NB4 (cell line): Measurements from ENCODE around the gene NECAB3.

Experiments
- DNase-seq: peaks from one replicate; pipeline ENCODE4 v3.0.0; 2010; ENCODE audit warnings: low read depth
- H3K4me3 ChIP-seq: one replicate; pipeline ENCODE4 v1.5.1; 2011; ENCODE audit warnings: mild to moderate bottlenecking, low read depth, low read length, moderate library complexity
- MAX ChIP-seq: IDR thresholded peaks from 2 replicates; pipeline ENCODE4 v1.6.1; 2011; ENCODE audit warnings: low read depth, low read length
- MYC ChIP-seq: IDR thresholded peaks from 2 replicates; pipeline ENCODE4 v1.6.1; 2011; ENCODE audit warnings: low read depth, low read length
- POLR2A ChIP-seq: IDR thresholded peaks from 2 replicates; pipeline ENCODE4 v1.6.1; 2011; ENCODE audit warnings: mild to moderate bottlenecking; ENCODE audit not compliant: insufficient read length; ENCODE audit errors: extremely low read depth
- TF ChIP-seq, protein P1 (sequence below): IDR thresholded peaks from one replicate; pipeline ENCODE4 v1.5.1; 2012; ENCODE audit warnings: low read depth, low read length

The NECAB3 gene, protein sequence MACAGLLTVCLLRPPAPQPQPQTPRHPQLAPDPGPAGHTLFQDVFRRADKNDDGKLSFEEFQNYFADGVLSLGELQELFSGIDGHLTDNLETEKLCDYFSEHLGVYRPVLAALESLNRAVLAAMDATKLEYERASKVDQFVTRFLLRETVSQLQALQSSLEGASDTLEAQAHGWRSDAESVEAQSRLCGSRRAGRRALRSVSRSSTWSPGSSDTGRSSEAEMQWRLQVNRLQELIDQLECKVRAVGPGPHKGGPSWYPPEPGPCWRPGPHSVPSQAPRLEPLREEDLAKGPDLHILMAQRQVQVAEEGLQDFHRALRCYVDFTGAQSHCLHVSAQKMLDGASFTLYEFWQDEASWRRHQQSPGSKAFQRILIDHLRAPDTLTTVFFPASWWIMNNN

DNA sequence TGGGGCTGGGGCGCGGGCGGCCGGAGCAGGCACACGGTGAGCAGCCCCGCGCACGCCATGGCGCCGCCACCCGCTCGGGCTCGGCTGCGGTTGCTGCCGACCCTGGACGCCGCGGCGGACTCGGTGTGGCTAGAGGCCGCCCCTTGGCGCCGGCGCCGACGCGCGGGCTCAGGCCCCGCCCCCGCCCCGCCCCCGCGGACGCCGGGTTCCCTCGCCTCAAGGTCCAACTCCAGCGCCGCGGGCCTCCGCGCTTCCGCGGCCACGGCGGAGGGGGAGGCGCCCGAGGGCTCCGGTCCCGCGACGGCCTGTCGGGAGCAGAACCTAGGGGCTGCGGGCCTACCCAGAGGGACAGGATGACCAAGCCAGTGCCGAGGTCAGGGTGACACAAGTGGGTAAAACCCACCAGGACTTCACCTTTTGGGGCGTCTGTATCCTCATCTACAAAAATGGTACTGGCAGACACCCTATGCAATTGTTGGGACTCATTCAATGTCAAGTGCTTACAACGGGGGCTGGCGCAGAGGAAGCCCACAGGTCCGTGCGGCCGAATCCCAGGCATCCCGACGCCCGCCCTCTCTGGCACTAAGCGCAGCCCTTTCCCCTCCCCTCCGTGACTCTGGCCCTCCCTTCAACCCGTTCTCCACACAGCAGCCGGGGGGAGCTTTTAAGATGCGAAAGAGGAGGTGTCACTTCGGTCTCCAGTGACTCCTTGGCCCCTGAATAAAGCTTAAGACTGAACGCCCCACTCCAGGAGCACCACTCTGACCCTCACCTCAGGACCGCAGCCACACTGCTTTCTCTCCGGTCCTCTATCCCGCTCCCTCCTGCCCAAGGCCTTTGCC is at the start of gene NECAB3:
Gene NECAB3, minus strand, starts transcription at position 135 of the 842 bp plus-strand sequence. Its CDS starts 76 bp downstream, at position 59.
- H3K4me3 ChIP-seq, result peak within 1 kb of the TSS; percentile 74
- DNase-seq, result peak; percentile 82
- TF ChIP-seq MAX (no peak; the same call in 1 of the 2 replicates), MYC (peak; percentile 42), POLR2A (peak; percentile 79)
- TF ChIP-seq, protein P1, sequence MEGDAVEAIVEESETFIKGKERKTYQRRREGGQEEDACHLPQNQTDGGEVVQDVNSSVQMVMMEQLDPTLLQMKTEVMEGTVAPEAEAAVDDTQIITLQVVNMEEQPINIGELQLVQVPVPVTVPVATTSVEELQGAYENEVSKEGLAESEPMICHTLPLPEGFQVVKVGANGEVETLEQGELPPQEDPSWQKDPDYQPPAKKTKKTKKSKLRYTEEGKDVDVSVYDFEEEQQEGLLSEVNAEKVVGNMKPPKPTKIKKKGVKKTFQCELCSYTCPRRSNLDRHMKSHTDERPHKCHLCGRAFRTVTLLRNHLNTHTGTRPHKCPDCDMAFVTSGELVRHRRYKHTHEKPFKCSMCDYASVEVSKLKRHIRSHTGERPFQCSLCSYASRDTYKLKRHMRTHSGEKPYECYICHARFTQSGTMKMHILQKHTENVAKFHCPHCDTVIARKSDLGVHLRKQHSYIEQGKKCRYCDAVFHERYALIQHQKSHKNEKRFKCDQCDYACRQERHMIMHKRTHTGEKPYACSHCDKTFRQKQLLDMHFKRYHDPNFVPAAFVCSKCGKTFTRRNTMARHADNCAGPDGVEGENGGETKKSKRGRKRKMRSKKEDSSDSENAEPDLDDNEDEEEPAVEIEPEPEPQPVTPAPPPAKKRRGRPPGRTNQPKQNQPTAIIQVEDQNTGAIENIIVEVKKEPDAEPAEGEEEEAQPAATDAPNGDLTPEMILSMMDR, result no peak

DNA sequence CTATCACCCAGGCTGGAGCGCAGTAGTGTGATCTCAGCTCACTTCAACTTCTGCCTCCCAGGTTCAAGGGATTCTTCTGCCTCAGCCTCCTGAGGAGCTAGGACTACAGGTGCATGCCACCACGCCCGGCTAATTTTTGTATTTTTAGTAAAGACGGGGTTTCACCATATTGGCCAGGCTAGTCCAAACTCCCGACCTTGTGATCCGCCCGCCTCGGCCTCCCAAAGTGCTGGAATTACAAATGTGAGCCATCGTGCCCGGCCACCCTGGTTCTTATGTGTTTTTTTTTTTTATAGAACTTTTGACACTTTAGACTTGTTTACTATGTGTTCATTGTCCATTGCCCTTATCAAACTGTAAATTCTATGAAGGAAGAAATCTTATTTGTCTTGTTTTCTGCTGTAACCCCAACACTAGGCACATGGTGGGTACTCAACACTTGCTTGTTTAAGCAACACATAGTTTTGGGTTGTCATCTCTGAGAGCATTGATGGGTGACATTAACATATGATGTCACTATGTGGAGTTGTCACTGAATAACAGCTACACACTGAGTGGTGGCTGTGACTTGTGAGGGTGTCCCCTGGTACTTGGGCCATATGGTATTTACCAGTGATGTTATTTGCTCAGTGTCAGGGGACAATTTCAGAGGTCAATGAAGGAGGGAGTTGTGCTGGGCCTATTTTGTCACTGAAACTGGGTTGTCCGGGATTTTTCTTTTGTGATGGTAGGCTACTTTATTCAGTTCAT is 47.3 kb upstream of the NECAB3 start:
- no peak overlapping the region for H3K4me3 ChIP-seq
- TF ChIP-seq, protein P1, result no peak
- TF ChIP-seq POLR2A, result no peak
- TF ChIP-seq MYC, result no peak
- TF ChIP-seq MAX, result no peak
- no peak for DNase-seq

GRCh38 chr20:33719989-33720709 is 45.9 kb upstream of the NECAB3 start, which contains the start of gene PXMP4:
PXMP4 (minus strand) TSS chr20:33720310; CDS start chr20:33720207, 103 bp downstream.
- peak; percentile 99 for DNase-seq
- peak within 1 kb of the TSS; percentile 73 for H3K4me3 ChIP-seq
- TF ChIP-seq POLR2A, result peak; percentile 49
- peak; percentile 22; the same call in 1 of the 2 replicates for TF ChIP-seq MYC
- TF ChIP-seq, protein P1, result no peak
- peak; percentile 45; the same call in 1 of the 2 replicates for TF ChIP-seq MAX

DNA sequence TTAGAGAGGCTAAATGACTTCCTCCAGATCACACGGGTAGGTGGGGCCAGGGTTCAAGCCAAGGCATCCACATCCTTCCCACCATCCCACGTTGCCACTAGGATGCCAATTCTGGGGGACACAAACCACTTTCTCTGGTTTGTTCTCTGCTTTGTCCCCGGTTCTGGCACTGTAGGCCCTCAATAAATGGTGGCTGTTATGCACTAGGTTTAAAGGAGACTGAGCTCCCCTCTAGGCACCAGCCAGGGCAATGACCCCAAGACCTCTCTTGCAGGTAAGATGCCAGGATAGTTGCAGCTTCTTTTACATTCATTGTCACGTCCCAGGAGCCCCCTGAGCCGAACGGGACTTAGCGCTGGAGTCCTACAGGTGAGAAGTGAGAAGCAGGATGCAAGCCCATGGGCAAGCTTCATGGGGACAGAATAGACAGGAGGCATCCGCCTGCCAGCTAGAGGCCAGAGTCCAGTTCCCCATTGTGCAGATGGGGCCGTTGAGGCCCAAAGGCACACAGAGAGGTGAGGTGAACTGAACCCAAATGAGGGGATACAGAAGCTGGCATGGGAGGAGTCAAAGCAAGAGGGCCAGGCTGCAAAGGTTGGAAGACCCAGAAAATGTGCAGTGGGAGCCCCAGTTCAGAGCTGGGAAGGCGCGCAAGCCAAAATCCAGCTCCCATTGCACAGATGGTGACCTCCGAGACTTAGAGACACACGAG is 45.2 kb upstream of the NECAB3 start:
- no peak for DNase-seq
- peak overlapping the region; percentile 73 for H3K4me3 ChIP-seq
- TF ChIP-seq POLR2A (no peak), MYC (no peak), MAX (no peak)
- TF ChIP-seq, protein P1, result no peak
